Loucy (cell line): ENCODE results near the gene AMBRA1.

Experiments used
- EZH2phosphoT487 ChIP-seq: fragments of 200-600 bp; IDR thresholded peaks from 2 replicates; pipeline ENCODE4 v1.6.1; 2018; ENCODE audit warnings: antibody characterized with exemption, mild to moderate bottlenecking, moderate library complexity, borderline replicate concordance
- TF ChIP-seq, protein P1 (sequence below): fragments of 200-600 bp; sonication (generic); conservative IDR thresholded peaks from 2 replicates; pipeline ENCODE4 v1.5.1; 2014; ENCODE audit warnings: mild to moderate bottlenecking, antibody characterized with exemption, low read length

DNA sequence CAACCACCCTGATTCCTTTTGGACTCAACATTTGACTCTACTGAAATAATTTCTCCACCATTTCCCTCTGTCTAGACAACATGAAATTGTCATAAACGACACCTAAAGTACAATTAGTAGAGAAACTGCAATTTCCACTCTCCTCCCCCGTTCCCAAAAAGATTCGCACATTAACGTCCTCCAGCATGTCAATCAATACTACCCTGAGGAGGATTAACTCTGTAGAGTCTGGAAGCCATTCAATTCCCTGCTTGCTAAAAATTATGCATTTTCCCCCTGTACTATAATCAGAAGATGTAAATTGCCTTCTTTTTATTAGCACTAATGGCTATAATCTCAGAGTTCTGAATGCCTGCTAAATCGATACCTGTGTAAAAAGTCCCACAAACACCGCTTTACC is 70.5 kb downstream of the AMBRA1 start:
- TF ChIP-seq, protein P1, sequence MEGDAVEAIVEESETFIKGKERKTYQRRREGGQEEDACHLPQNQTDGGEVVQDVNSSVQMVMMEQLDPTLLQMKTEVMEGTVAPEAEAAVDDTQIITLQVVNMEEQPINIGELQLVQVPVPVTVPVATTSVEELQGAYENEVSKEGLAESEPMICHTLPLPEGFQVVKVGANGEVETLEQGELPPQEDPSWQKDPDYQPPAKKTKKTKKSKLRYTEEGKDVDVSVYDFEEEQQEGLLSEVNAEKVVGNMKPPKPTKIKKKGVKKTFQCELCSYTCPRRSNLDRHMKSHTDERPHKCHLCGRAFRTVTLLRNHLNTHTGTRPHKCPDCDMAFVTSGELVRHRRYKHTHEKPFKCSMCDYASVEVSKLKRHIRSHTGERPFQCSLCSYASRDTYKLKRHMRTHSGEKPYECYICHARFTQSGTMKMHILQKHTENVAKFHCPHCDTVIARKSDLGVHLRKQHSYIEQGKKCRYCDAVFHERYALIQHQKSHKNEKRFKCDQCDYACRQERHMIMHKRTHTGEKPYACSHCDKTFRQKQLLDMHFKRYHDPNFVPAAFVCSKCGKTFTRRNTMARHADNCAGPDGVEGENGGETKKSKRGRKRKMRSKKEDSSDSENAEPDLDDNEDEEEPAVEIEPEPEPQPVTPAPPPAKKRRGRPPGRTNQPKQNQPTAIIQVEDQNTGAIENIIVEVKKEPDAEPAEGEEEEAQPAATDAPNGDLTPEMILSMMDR: no peak
- no peak for TF ChIP-seq EZH2phosphoT487
